22Rv1 (cell line): Measurements from ENCODE around the gene JRKL.
A peak's percentile ranks its signal among the peaks of the same experiment; 100 is the strongest.

Experiments
- H3K27ac ChIP-seq: fragments of 450-650 bp; 2 replicates; pipeline ENCODE4 v1.5.1; 2017
- CTCF ChIP-seq: fragments of 450-650 bp; IDR thresholded peaks from 2 replicates; pipeline ENCODE4 v1.5.1; 2017; ENCODE audit warnings: mild to moderate bottlenecking
- ZFX ChIP-seq: fragments of 450-650 bp; IDR thresholded peaks from 2 replicates; pipeline ENCODE4 v1.6.1; 2017; ENCODE audit warnings: antibody characterized with exemption, borderline replicate concordance

Gene JRKL

GRCh38 chr11:96376796-96377195 is 13.0 kb upstream of the JRKL start:
- no peak overlapping the region for H3K27ac ChIP-seq
- no peak for TF ChIP-seq ZFX
- no peak for TF ChIP-seq CTCF

- H3K27ac ChIP-seq: no peak overlapping the region
- TF ChIP-seq CTCF (no peak), ZFX (no peak)
Observed at GRCh38 chr11:96384156-96384555, 5.7 kb upstream of the JRKL start.

DNA sequence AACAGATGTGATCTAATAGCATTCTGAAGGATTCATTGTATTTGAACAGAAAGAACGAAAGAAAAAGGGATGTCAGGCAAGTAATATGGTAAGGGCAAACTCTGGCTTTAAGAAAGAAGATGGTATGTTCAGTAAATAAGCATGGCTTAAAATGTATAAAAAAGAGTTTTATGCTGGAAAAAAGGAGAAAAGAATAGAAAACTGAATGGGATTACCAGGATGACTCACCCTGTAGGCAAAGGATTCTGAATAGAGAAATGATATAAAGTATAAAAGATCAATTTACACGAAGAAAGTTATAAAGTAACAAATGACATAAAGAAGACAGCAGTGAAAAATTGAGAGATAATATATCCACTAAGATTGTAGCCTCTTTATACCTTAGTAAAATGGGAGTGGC is 4.6 kb upstream of the JRKL start:
- TF ChIP-seq CTCF: no peak
- TF ChIP-seq ZFX: no peak
- no peak overlapping the region for H3K27ac ChIP-seq

- no peak for TF ChIP-seq ZFX
- no peak overlapping the region for H3K27ac ChIP-seq
Observed at GRCh38 chr11:96388891-96389719, 708 bp upstream of the JRKL start.

GRCh38 chr11:96390488-96390792 is 627 bp downstream of the JRKL start:
- no peak overlapping the region for H3K27ac ChIP-seq
- TF ChIP-seq ZFX: no peak
- no peak for TF ChIP-seq CTCF

GRCh38 chr11:96391698-96392307 is 2.0 kb downstream of the JRKL start:
- TF ChIP-seq CTCF (peak; percentile 11; the same call in 1 of the 2 replicates), ZFX (no peak)
- no peak overlapping the region for H3K27ac ChIP-seq

DNA sequence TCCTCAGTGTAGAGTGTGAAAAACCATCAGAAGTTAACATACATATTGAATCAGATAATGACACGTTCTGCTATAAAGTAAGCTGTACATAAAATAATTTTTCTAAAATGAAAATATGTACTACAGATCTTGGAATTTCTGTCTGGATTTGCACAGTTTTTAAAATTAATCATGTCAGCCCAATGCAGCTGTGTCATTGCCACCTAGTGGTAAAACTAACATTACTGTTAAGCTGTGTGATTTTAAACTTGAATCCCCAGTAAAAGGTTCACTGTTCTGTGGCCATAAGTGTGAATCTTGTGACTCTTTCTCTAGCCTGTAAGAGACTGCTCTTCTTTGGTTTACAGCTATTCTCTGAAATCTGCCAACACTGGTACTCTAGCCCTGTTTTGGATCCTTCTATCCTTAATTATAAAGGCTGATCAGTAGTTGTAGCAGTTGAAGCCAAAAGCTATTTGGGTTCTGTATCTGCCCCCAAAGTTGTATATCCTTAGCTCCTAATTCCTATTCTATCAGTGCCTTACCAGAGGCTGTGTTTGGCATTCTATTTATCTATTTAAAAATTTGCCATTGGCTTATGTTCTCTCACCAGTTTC is 4.0 kb downstream of the JRKL start:
- TF ChIP-seq ZFX (no peak), CTCF (peak; percentile 85)
- no peak overlapping the region for H3K27ac ChIP-seq
